Psoas muscle (tissue), 8 donors: ENCODE measurements around the gene TMEM30B. TPM values are rescaled to one million over a fixed set of nuclear protein-coding genes. Genes with fewer than 3 reads are reported as not detected.

Source experiments
- ATAC-seq, 4 donors: fragments of 200-7000 bp; cut with Tn5 transposase; one replicate each; pipeline ENCODE4 v1.9.1; 2020; ENCODE audit warnings: moderate library complexity in 3 of 4, mild to moderate bottlenecking in 2 of 4
- DNase-seq, 2 donors: peaks; one replicate each; pipeline ENCODE4 v3.0.0-alpha.2; 2020
- H3K27ac ChIP-seq: fragments of 200-600 bp; one replicate; pipeline ENCODE4 v1.8.0; 2022
- H3K27me3 ChIP-seq, 3 donors: fragments of 200-600 bp in 1 of 3; one replicate each; pipeline versions ENCODE4 v1.6.1 to v1.8.0; 2013 to 2022; ENCODE audit warnings: low read length in 2 of 3, mild to moderate bottlenecking in 2 of 3, moderate library complexity in 1 of 3; ENCODE audit not compliant: insufficient read depth in 3 of 3
- H3K36me3 ChIP-seq, 2 donors: fragments of 200-600 bp in 1 of 2; one replicate each; pipeline versions ENCODE4 v1.6.1 to v1.8.0; 2013 to 2022; ENCODE audit warnings: low read depth in 1 of 2, mild to moderate bottlenecking in 1 of 2, moderate library complexity in 1 of 2; ENCODE audit not compliant: insufficient read depth in 1 of 2
- H3K4me1 ChIP-seq: fragments of 200-600 bp; one replicate; pipeline ENCODE4 v1.8.0; 2022
- H3K4me3 ChIP-seq: fragments of 200-600 bp; one replicate; pipeline ENCODE4 v1.8.0; 2022; ENCODE audit warnings: mild to moderate bottlenecking
- H3K9me3 ChIP-seq: fragments of 200-600 bp; one replicate; pipeline ENCODE4 v1.8.0; 2022
- WGBS, 3 donors: extraction: QIAGEN DNeasy Blood & Tissue Kit; methylation state at CpG; one replicate each; pipeline versions ENCODE4 v1.1.6 to v1.1.7; 2013; 5-methylcytosine and 5-hydroxymethylcytosine counted together
- intact Hi-C, 2 donors: fragments of 100-400 bp; cut with DNase I; formaldehyde crosslinking; loops; one replicate each; pipeline versions ENCODE4 v1.11.0 to v1.14.2; 2022
- polyA plus RNA-seq, 3 donors: library from polyadenylated mRNA; stranded (reverse); fragments of 200-250 nt; gene quantifications; one replicate each; pipeline ENCODE4 v1.2.3, GENCODE V29; 2013
- total RNA-seq, 4 donors: library from RNA; stranded (reverse); fragmentation: NEBNext Ultra II Directional in 2 of 4; extraction: Animal tissue kit (Norgen Biotek cat#: 25700) in 2 of 4; gene quantifications; one replicate each; pipeline versions ENCODE4 v1.2.1 to v1.2.4, GENCODE V29; 2021 to 2023
- TF ChIP-seq, protein P1 (sequence below): fragments of 200-600 bp; IDR thresholded peaks from one replicate; pipeline ENCODE4 v1.8.0; 2022; ENCODE audit warnings: antibody characterized with exemption
- donor health status: healthy with polysubstance abuse.
- donor health status: DM: no; HTN: no; CAD: no; lungs with moderate emphysema.
- donor health status: Bipolar disorder and iron deficiency.
- donor health status: healthy.
- donor health status: DM: yes; HTN: yes; CAD: no.
- donor health status: DM: no; HTN: no; CAD: no.
- donor health status: DM: no; HTN: no; CAD: no.
- donor health status: DM: yes; HTN: yes; CAD: no.

Gene TMEM30B
- total and polyA plus RNA-seq, 7 donors: 0.30 to 2.0 (median 0.80) TPM

DNA sequence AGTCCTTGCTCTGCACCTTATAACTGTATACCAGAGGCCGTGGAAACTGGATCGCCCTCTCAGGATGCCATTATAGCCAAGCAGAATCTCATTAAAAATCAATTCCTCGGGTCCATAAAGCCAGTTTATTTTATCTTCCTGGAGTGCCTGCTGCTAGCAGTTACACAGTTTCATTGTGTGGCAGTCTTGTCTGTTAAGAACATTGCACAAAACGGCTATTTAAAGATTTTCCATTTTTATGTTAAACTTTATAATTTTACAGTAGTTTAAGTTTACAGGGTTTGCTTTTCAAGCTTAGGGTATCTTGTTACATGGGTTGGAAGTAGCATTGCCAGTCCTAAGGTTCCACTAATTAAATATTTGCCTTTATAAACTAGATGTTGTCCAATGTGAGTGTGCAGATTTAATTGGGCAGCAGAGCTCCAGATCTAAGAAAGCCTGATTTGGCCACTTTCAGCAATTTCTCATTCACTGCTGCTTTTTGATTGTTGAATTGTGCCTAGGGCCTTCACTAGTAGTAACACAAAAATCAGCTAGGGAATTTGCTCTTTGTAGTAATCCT lies 17.0 kb downstream of the TMEM30B start:
- Histone ChIP-seq H3K4me1 (peaks cover 4% of the 10 kb centered on the region), H3K27me3 (no peaks in the 10 kb centered on the region), H3K27ac (no peak overlapping the region), H3K9me3 (no peaks in the 10 kb centered on the region), H3K36me3 (no peaks in the 10 kb centered on the region), H3K4me3 (no peak overlapping the region)
- WGBS, 3 donors: 57 to 71% (median 61%) methylated on average over 4 of the region's 4 CpGs
- ATAC-seq (no peak), DNase-seq (no peak)
- intact Hi-C loops: no loop called here
- TF ChIP-seq, protein P1, sequence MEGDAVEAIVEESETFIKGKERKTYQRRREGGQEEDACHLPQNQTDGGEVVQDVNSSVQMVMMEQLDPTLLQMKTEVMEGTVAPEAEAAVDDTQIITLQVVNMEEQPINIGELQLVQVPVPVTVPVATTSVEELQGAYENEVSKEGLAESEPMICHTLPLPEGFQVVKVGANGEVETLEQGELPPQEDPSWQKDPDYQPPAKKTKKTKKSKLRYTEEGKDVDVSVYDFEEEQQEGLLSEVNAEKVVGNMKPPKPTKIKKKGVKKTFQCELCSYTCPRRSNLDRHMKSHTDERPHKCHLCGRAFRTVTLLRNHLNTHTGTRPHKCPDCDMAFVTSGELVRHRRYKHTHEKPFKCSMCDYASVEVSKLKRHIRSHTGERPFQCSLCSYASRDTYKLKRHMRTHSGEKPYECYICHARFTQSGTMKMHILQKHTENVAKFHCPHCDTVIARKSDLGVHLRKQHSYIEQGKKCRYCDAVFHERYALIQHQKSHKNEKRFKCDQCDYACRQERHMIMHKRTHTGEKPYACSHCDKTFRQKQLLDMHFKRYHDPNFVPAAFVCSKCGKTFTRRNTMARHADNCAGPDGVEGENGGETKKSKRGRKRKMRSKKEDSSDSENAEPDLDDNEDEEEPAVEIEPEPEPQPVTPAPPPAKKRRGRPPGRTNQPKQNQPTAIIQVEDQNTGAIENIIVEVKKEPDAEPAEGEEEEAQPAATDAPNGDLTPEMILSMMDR: no peak

DNA sequence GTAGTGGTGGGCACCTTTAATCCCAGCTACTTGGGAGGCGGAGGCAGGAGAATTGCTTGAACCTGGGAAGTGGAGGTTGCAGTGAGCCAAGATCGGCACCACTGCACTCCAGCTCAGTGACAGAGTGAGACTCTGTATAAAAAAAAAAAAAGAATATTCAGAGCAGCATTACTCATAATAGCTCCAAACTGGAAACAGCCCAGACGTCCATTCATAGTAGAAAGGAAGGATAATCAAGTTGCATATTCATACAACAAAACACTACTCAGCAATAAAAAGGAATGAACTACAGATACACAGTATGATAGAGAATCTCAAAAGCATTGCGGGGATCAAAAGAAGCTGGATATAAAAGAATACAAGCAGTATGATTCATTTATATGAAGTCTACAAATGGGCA lies 19.1 kb downstream of the TMEM30B start:
- H3K4me3 ChIP-seq: no peak overlapping the region
- intact Hi-C loops: no loop called here

DNA sequence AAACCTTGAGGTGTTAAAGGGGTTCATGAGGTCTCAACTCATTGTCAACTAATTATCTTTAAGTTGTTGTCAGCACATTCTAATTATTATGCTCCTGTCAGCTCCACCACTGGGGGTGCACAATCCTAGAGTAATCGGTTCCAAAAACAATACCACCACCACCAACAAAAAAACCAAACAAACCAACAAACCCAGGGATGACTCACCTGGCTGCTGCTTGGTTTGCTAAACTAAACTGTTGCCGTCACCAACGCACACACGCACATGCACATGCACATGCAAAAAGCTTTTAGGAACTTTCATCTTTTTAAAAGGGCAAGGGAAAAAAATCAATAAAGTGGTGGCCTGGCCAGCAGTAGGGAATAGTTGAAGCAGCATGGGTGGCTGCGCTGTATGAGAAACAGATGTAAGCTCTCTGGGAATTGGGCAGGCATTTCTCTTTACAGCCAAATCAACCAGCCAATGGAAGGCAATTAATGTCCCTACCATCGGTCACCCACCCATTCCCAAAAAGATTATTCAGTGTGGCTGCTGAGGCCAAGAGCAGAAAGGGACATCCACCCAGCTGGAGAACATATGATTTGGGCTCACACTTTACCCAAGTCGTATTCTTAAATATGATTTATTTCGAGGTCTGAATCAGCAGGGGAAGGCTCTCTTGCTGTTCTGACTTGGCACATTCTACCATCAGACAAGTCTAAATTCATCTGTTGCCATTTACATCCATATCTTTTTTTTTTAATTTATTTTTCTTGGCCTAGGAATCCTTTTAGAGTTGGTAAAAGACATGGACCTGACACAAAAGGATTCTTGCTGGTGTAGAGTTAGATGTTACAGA lies 20.0 kb downstream of the TMEM30B start:
- ATAC-seq (peak in 1 of 4 donors; percentile 21), DNase-seq (no peak)
- intact Hi-C loops: no loop called here
- Histone ChIP-seq H3K9me3 (no peaks in the 10 kb centered on the region), H3K27me3 (no peaks in the 10 kb centered on the region), H3K36me3 (no peaks in the 10 kb centered on the region), H3K4me3 (no peak overlapping the region), H3K4me1 (peaks cover 28% of the 10 kb centered on the region), H3K27ac (peak overlapping the region; percentile 50)
- TF ChIP-seq, protein P1: no peak
- 72 to 80% (median 75%) methylated on average over 8 of the region's 8 CpGs for WGBS, 3 donors

More for the DNA sequence above, 19.1 kb downstream of the TMEM30B start:
- TF ChIP-seq, protein P1: no peak
- Histone ChIP-seq H3K4me1 (peaks cover 19% of the 10 kb centered on the region), H3K27ac (peak overlapping the region; percentile 50), H3K36me3 (no peaks in the 10 kb centered on the region), H3K9me3 (no peaks in the 10 kb centered on the region), H3K27me3 (no peaks in the 10 kb centered on the region)
- DNase-seq: no peak
- 72 to 87% (median 80%) methylated on average over 4 of the region's 4 CpGs for WGBS, 3 donors
- ATAC-seq: peak in 3 of 4 donors; percentile 36 to 64 (median 47)

DNA sequence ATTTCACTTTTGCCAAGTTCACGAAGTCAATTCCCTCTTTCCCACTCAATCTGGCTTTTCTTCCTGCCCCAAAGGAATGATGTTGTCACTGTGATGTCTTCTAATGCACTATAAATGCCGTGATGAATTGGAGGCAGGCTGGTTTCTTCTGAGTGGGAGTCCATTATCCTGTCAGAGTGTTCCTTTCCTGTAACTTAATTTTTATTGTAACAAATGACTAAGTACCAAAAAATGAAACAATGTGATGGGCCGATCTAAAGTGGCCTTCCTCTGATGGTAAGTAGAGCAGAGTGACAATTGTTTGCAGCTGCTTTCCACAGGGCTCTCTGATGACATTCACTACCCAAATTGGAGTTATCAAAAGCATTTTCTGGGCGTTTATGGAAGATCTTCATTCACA lies 22.2 kb downstream of the TMEM30B start:
- Histone ChIP-seq H3K27ac (peak overlapping the region; percentile 82), H3K9me3 (no peaks in the 10 kb centered on the region), H3K27me3 (no peaks in the 10 kb centered on the region), H3K4me3 (no peak overlapping the region), H3K36me3 (no peaks in the 10 kb centered on the region), H3K4me1 (peaks cover 40% of the 10 kb centered on the region)
- ATAC-seq: no peak
- WGBS, 3 donors: 19 to 34% (median 20%) methylated on average over 4 of the region's 4 CpGs
- no peak for DNase-seq
- intact Hi-C loops: loop anchor here (10.0 kb wide), 2 partner anchors 234 to 534 kb away; partner anchors contain the start of gene SIX4 (in 1 of the 2)
- TF ChIP-seq, protein P1: no peak
